ENCODE results near the gene ARPIN.
A peak's percentile ranks its signal among the peaks of the same experiment; 100 is the strongest.
"Not testable (repeated sequence)": the region's sequence is repeated elsewhere in the genome, so short reads cannot be mapped to it uniquely, and the experiment has no call there.

ARPIN gene

DNA sequence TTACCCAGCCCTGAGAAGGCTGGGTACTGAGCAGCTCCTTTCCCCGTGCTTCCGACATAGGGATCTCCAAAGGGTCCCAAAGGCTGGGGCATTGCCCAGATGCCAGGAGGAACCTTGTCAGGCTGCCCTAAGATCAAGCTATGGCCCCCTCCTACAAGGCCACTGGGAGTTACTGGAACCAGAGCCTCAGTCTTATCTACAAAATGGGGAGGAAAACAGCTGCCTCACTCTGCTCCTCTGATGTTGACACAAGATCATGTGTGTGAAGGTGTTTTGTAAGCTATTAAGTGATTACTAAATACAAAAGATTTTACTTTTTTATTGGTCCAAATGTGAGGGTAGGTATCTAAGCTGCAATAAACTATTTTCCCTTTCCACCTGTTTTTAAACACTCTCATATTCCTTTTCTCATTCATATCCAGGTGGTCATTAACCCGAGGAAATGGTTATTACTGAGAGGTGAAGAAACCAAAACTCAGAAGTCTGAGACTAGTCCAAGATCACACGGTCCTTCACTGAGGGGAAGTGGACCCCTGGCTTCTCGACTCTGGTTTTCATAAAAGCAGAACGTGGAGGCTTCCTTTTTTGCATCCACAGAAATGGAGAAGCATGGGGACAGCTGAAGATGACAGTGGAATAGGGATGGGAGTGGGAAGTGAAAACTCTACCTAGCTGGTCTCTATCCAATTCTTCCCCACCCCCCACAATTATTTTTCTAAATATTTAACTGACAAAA, 1.7 kb downstream of the ARPIN start:
- DNase-seq (ENCODE audit: low spot score) = no peak

DNA sequence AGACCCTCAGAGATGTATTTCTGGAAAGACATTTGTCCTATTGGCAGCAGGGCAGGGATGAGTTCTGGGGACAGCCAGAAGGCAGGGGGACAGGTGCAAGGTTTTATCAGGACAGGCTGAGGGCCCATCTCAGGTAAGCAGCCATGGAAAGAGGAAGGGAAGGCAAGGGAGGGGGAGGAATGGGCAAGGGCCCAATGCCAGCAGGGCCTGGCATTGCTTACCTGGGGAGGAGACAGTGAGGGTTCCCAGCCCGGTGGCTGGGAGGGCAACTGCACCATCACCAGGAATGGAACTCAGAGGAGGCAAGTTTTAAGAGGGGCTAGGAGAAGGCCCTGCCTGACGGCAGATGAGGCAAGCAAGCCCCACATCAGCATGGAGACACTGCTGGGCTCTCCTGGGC, 3.1 kb downstream of the ARPIN start:
- DNase-seq (ENCODE audit: low spot score) = no peak

DNA sequence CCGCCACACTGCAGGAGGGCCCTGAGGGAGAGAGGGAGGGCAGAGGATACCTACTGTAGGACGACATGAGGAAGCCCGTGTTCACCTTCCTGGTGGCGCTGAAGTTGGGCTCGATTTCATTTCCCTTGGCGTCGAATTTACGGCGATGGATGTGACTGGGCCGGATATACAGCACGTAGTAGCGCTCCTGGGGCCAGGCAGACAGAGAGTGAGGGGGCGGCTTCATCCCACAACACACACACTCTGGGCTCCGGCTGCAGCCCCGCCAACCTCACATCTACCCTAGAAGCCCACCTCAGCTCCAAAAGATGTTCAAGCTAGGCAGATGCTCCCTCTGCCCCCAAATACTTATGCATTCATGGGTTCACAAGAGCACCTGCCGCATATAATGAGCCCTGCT, 4.5 kb downstream of the ARPIN start:
- no peak for DNase-seq (ENCODE audit: low spot score)

DNA sequence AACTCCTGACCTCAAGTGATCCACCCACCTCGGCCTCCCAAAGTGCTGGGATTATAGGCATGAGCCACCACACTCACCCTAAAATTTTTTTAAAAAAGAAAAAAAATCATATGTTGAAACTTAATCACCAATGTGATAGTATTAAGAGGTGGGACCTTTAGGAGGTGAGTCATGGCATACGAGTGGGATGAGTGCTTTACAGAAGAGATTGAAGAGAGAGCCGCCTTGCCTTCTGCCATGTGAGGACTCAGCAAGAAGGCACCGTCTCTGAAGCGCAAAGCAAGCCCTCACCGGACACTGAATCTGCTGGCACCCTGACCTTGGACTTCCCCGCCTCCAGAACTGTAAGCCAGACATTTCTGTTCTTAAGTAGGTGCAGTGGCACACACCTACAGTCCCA, 5.5 kb downstream of the ARPIN start:
- peak; percentile 52 for DNase-seq (ENCODE audit: low spot score)

DNA sequence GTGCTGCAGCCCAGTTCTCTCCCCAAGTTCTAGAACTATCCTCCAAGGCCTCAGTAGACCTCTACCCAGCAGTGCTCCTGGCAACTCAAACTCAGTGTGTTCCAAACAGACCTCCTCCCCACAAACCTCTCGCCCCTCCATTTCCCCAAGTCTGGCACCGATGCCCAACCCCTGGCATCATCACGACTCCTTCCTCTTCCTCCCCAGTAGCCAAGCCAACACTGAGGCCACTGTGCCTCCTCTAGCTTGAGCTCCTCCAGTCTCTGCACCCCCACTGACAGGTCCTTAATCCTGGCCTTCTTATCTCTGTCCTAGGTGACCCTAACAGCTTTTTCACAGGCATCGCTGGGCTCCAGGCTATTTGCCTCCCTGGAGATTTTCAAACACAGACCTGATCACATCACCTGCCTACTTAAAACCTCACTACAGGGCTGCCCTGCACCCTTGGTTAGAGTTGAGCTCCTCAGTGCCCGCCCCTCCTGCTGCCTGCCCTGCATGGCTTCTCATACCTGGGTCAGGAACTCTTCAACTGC, 6.8 kb downstream of the ARPIN start:
- no peak for DNase-seq (ENCODE audit: low spot score)

DNA sequence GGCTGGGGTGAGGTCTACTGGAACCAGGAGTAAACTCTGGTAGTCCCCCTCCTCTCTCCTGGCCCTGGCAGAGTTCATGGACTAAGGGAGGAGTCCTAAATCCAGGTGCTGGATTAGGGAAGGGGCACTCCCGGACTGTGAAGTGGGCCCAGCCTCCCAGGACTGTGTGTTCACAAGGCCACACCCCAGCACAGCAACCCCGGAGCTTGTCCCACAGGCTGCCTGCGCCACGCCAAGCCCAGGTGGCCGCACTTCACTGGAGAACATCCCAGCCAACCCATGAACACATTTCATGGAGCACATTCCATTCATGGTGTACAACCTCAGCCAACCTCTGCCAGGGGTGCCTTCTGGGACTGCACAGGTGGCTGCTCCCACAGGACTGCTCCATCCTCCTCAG, 8.2 kb downstream of the ARPIN start:
- no peak for DNase-seq (ENCODE audit: low spot score)

DNA sequence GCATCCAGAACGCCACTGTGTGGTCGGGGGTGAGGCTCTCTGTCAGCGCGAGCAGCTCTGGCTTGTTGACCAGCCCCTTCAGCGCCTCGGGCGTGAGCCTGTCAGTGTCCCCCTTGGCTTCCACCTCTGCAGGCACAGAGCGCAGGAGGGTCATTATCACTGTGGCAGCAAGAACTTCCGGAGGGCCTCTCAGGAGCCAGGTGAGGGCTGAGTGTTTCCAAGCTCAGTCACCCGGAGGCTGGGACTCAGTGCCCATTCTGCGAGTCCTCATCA, 9.0 kb downstream of the ARPIN start:
- DNase-seq (ENCODE audit: low spot score) = no peak

DNA sequence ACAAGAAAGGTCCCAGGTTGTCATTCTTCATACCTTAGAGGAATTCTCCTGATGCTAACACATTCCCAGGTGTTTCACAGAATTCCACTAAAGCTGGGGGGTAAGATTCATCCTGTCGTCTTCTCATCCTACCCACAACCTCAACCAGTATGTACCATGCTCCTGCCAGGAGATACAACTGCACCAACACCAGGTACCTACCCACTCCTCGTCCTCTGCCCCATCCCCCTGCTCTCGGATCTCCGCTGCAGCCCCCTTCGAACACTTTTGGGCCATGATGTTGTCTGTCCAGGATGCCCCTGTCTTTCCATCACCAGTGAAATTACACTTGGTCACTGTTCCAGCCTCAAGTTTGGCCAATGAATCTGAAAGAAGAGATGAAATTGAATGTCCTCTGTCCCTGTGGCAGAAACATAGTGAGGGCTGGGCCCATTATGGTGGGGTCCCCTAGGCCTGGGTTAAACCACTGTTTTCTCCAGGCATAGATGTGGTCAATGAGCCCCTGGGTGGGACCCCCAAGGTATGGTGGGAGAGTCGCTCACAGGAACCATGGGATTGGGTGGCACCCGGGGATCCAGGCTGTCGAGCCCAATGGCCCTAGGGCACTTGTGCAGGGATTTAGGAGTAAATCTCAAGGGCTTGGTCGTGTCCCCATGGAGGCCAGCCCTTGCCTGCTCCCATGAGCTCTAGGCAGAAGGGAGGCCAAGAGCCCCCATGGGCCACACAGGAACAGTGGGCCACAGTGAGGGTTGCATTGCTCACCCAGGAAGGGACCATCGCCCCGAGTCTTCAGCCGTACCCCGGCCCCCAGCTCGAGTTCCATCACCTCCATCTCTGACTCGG, 9.5 kb downstream of the ARPIN start:
- DNase-seq (ENCODE audit: low spot score) = no peak

DNA sequence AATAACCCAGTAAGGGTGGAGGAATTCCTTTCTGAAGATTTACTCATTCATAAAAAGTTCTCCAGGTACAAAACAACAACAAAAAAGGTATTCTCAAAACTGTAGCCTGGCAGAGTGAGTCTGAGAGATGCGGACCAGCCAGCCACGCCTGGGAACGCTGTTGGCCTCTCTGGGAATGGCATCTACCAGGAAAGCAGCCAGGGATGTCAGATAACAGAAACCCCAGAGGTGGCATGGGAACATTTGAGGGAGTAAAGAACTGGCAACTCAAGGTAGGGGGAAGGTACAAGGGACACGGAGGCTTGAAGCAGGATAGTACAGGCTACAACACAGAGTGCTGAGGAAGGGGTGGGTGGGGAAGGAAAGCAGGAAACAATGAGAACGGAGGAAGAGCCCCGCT, 11.9 kb downstream of the ARPIN start:
- DNase-seq (ENCODE audit: low spot score) = no peak

DNA sequence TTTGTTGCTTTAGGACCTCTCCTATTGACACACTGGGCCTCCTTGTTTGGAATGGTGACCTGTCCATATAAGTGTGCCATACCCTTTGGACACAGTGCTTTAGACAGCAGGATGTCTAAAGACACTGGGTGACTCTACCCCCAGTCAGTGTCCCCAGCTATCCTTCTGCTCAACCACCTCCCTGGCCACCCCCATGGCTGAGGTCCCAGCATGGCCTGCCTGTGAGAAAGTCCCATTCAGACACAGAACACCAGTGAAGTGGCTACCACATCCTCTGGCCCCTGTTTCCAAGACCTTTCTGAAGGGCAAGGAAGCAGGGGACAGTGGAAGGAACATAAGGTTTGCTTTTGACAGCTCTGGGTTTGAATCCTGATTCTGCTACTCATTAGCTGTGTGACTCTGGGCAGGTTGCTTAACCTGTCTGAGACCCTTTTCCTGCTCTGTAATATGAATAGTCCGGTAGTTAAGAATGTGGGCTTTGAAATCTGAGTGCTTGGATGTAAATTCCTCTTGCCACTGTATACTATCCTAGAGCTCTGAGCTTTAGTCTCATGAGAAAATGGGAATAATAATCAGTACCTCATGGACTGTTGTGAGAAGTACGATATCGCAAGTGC, 12.7 kb downstream of the ARPIN start:
- DNase-seq (ENCODE audit: low spot score) = no peak

DNA sequence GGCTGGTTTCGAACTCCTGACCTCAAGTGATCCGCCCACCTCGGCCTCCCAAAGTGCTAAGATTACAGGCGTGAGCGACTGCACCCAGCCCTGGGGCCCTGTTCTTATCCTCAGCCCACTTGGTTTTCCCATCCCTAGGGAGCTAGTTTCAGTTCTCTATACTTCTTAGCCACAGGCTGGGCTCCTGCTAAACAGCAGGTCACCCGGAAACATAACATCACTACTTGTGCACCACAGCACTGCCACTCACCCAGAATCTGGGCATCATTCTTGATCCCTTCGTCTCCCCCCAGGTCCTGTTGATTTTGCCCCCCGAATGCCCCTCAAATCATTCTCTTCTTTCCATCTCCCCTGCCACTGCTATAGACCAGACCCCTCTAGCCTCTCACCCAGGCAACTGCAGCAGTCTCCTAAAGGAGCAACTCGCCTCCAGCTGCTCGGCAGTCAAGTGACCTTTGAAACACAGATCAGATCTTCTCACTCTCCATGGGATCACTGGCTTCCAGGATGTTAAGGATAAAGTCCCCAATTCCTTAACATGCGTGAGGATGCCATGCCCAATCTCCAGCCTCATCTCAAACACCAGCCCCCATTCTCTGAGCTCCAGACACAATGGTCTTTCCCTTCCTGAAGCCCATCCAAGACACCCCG, 13.3 kb downstream of the ARPIN start:
- DNase-seq (ENCODE audit: low spot score) = no peak

DNA sequence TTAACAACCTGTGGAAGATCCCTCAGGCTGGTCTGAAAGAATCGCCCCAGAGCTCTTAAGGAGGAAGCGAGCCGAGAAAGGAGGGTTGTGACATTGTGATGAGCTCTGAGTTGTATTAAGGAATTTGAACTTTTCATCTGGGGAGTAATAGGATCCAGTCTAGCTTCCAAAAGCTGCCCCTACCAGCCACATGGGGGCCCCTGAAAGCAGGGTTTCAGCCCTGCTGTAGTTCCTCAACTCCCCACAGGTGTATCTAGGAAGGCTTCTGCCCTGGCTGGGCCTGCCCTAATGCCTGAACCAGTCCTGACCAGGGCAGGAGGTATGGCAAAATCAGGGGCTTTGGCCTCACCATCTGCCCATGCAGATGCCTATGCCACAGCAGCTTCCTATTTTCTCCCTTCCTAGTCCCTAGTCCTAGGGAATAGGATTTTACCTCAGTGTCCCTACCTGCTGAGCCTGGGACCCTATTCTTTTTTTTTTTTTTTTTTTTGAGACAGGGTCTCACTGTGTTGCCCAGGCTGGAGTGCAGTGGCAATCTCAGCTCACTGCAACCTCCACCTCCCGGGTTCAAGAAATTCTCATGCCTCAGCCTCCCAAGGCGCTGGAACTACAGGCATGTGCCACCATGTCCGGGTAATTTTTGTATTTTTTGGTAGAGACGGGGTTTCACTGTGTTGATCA, 14.0 kb downstream of the ARPIN start:
- peak; percentile 30 for DNase-seq (ENCODE audit: low spot score)

DNA sequence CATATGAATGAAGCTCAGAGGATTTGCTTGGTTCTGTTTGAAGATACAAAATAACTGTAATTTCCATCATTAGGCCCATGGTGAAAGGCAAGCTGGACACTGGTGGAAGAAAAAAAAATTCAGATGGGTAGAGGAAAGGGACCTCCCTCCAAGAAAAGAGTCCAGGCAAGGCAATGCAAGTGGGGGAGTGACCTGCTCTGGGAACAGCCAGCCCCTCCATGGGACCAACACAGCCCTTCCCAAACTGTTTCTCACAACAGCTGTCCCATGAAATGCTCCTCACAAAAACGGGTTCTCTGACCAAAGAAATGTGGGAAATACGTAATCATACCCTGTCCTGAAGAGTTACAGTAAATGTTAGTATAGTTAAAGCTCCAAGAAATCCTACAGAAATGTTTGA, 14.6 kb downstream of the ARPIN start:
- DNase-seq (ENCODE audit: low spot score) = no peak

DNA sequence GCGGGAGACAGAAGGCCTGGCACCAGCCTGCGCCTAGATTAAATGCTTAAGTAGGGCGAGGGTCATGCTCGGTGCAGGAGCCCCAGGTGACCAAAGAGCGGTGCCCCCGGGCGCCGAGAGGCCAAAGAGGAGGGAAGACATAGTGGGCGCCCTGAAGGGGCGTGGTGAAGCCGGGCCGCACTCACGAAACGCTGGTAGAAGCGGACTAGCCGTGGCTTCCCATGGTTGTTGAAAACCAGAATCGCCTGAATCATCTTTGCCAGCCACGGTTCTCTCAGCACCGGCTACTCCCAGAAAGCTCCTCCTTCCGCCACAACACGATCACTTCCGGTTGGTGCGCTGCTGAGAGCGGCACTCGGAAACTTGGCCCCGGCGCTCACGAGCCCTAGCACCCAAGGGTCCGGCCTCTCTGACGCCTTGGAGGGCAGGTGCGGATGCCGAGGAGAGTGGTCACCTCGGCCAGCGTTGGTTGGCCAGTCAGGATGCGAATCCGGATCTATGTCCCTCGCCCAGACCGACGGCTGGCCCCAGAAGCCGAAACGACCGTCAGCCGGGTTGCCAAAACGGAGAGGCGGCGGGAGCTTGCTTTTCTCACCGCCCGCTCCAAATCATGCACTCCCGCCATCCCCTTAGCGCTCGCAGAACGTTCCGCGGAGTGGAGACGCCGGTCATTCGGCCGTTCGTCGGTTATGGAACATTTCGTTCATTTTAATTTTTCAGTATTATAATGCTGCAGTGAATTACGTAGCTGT, 18.9 kb downstream of the ARPIN start, which contains the start of gene AP3S2:
Gene AP3S2, minus strand, starts transcription at position 299 of the 752 bp plus-strand sequence. Its CDS starts 45 bp downstream, at position 254.
- DNase-seq (ENCODE audit: low spot score) = peak; percentile 90

DNA sequence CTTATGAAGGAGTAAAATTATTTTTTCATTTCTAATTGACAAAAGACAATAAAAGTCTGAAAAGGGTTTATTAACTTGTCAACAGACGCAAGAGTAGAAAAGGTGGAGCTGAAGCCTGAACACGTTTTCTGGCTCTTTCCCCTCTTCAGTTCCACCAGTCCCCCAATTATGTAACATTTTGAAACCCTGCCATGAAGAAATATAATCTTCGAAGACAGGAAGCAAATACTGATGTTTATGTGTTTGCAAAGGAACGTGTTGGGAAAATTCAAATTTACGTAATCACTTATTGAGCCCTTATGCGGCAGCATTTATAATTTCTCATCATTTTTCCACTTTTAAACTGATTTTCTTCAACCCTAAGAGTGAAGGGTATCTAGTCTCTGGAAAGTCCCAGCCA, 19.7 kb downstream of the ARPIN start:
- no peak for DNase-seq (ENCODE audit: low spot score)

DNA sequence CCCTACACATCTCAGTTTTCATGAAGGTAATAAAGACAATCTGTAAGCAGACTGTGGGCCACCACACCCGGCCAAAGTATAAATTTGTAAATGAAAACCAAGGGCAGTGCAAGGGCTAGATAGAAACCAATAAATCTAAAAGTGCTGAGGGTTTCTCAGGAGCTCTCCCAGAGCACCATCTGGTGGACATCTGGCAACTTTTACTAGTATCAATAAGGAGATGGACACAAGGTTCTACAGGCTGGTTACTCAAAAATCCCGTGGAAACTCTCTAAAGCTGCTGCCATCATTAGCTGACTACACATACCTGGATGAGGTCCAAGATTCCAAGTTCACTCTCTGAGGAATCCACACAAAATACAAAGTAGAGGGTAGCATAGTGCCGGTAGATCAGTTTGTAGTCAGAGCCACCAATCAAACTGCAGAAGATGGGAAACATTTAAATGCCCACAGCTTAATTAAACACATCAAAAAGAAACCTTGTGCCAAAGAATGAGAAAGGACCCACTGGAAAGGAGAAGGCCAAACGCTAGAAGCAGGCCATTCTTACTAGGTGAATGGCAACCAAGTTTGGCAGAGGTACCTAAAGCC, 24.4 kb downstream of the ARPIN start:
- DNase-seq (ENCODE audit: low spot score) = no peak

DNA sequence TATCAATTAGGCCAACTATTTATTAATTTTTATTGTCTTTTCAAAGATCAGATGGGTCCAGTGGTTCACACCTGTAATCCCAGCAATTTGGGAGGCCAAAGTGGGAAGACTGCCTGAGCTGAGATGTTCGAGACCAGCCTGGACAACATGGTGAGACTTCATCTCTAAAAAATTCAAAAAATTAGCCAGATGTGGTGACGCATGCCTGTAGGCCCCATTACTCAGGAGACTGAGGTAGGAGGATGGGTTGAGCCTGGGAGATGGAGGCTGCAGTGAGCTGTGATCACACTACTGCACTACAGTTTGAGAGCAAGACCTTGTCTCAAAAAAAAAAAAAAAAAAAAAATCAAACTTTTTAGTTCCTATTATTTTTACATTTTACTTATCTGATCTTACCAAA, 27.1 kb downstream of the ARPIN start:
- no peak for DNase-seq (ENCODE audit: low spot score)

DNA sequence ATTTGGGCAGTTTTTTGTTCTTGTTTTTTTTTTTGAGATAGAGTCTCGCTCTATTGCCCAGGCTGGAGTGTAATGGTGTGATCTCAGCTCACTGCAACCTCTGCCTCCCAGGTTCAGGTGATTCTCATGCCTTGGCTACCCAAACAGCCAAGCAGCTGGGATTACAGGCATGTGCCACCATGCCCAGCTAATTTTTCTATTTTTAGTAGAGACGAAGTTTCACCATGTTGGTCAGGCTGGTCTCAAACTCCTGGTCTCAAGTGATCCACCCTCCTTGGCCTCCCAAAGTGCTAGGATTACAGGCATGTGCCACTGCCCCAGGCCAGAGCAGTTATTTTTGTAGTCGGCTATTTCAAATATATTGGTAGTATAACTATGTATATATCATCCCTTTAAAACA, 27.6 kb downstream of the ARPIN start:
- DNase-seq (ENCODE audit: low spot score) = not testable (repeated sequence)

DNA sequence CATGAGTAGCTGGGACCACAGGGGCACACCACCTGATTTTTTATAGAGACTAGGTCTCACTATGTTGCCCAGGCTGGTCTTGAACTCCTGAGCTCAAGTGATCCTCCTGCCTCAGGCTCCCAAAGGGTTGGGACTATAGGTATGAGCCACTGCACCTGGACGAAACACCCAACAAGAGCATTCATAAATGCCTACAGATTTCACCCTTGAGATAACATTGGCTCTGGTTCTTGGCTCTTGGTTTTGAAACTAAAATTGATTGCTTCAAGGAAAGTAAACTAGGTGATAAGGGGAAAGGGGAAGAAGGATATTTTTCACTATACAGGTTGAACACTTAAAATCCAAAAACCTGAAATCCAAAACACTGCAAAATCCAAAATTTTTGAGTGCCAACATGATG, 29.2 kb downstream of the ARPIN start:
- DNase-seq (ENCODE audit: low spot score) = no peak

DNA sequence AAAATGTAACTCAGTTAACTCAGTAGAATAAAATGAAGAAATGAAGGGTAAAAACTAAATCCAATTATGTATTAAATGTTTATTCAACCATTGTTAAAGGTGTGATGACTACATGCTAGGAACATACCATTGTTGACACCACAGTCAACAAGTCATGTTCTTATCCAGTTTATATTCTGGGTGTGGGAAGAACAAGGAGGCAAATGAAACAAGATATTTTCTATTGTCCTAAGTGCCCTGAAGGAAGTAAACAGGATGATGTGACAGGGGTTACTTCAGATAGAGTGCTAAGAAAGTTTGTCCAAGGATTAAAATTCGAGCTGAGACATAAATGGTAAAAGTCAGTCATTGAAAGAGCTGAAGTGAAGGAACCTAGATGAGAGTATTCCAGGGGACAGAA, 32.0 kb downstream of the ARPIN start:
- DNase-seq (ENCODE audit: low spot score) = no peak

DNA sequence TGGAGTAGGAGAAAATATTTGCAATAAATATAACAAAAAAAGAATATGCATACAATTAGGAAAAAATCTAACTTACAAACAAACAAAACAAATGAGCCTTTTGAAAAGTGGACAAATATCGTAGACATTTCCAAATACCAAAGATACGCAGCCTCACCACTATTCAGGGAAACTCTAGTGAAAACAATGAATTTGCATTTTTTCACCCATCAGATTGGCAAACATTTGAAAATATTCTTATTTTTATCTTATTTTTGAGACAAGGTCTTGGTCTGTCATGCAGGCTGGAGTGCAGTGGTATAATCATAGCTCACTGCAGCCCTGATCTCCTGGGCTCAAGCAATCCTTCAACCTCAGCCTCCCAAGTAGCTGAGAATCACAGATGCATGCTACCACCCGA, 34.4 kb downstream of the ARPIN start:
- no peak for DNase-seq (ENCODE audit: low spot score)

Measured in putamen (tissue), 1 donor.